GM21528 (cell line): ENCODE measurements around the gene GOLGA6D.
"Not testable (repeated sequence)": the region's sequence is repeated elsewhere in the genome, so short reads cannot be mapped to it uniquely, and the experiment has no call there.

ENCODE experiments used
- ATAC-seq: cut with Tn5 transposase; IDR thresholded peaks from one replicate; pipeline ENCODE4 v1.9.1; 2021; ENCODE audit warnings: mild to moderate bottlenecking, moderate library complexity; ENCODE audit not compliant: unreplicated experiment, low FRiP score

The GOLGA6D gene

DNA sequence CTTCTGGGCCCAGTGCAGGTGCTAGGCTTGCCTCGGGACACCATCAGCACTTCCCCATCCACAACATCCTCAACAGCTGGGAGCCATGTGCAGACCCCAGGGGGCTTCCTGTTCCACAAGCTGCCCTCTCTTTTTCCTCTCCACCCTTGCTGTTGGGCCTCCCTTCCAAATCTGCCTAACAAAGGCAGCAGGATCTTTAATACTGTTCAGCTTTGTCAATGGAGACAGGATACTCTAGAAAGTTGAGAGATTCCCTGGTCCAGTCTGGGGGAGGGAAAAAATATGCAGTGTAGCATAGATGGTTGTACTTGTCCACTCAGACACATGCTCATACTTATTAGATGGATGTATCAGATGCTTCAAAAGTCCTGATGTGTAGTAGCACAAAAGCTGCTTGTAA is 4.1 kb upstream of the GOLGA6D start:
- not testable (repeated sequence) for ATAC-seq

DNA sequence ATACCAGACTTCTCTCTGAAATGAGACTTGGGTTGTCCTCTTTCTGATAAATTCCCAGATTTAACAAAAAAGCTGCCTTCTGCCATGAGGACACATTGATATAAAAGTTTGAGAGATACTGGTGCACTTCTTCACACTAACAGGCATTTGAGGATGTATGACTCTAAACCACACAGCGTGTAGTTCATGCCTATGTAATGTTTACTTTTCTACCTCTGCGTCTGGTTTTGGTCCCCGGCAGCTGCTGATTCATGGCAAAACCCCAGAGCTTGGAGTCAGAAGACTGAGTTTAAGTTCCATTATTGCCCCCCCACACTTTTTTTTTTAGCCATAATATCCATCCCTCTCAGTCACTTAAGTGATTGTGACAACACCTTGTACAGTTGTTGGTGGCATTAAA is 1.5 kb downstream of the GOLGA6D start:
- not testable (repeated sequence) for ATAC-seq

DNA sequence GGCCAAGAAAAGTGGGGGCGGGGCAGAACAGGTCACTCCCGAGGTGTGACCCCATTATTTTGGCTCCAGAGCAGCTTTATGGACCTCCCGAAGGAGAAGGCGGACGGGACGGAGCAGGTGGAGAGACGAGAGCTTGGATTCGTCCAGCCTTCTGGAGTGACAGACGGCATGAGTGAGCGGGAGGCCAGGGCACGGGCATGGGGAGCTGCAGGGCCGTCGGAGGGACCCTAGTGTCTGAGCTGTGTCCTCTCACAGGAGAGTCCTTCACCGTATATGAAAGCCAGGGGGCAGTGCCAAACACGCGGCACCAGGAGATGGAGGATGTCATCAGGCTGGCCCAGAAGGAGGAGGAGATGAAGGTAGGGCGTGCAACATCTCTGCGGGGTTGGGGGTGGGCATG is 11.0 kb downstream of the GOLGA6D start:
- not testable (repeated sequence) for ATAC-seq

DNA sequence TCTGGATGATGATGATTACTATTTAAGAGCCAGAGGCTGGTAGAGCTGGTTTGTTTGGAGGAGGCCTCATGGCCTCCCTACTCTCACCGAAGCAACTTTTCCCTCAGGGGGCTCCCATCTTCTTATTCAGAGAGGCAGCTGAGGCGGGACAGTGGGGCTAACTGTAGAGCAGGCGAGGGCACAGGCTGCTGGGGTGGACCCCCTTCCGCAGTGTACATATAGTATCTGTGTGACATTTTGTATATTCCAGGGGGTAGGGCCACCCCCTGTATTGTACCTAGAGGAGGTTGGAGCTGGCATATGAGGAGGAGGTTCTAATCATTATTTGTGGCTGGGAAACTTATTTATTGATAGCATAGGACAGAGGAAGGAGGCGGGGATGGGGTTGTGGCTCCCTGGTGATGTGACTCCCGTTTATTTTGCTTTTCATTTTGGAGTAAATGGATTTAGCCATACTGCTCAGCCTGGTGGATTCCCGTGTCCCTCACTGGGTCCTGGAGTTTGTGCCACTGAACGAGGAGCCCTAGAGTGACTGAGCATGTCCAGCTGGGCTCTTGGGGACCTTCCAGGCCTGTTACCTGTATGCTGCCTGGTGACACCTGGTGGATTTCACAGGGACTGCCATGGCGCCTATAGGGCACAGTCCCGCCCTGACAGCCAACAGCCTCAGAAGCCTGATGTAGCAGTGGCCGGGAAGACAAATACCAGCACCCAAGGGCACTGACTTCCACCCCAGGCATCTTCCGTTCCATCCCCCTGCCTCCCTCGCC is 16.1 kb downstream of the GOLGA6D start:
- ATAC-seq: not testable (repeated sequence)

DNA sequence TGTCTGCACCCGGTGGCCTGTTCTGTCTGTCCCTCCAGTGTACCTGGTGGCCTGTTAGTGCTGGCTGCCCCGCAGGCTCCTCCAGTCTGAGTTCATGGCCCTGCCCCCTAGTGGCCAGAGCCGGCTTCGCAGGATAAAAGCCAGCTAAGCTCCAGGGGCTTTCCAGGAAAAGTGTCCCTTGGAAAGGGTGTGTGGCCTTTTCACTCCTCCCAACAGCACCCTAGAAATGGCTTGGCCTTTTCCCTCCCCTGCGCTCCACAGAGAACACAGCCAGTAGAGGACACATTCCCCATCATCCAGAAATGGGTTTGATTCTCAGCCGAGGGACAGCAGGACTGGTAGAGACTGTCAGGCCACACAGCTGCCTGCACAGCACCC is 16.7 kb downstream of the GOLGA6D start:
- ATAC-seq: not testable (repeated sequence)

DNA sequence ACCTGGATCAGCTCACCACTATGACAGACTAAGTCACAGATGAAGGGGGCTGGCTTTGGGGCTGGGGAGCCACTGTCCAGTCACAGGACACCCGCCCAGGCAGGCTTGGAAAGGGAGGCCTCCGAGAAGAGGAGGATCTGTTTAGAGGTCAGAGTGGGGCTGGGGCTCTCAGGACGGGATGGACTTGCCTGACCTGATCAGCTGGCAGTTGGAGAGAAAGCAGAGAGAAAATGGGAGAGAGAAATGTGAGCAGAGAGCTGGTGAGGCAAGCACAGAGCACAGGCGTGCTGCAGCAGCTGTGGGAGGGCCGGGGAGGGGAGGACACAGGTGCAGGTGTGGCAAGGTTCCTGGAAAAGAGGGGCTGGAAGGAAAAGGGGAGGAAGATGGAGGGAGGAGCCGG is 17.4 kb downstream of the GOLGA6D start:
- not testable (repeated sequence) for ATAC-seq

DNA sequence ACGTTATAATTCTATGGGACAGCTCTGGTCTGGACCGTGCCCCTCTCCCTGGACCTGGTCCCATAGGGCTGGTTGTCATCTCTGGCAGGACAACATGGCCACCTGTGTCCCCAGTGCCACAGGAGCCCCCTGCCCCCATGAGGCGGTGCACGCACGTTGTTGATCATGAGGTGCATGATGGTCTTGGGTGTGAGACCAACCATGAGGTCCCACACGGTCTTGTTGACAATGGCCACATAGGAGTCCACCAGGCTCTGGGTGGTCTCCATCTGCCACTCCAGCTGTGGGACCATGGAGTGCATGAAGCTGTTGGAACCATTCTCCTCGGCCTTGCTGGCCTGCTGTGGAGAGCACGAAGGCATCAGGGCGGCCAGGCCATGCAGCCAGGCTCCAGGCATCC is 19.7 kb downstream of the GOLGA6D start:
- no peak for ATAC-seq

DNA sequence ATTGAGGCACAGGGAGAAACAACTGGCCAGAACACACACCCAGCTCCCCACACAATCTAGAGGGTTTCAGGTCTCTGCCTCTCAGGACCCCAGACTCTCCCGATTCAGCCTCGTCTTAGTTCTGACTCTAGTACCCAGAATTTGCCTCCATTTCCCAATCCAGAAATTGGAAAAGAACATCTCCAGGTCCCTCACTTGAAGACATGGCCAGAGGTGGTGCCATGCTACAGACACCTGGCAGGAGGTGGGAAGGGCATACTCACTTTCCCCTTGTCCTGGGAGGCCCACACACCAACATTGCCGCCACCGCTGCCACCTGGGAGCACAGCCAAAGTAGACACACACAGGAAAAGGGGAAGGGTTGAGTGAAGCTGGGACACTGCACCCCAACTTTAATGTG is 20.1 kb downstream of the GOLGA6D start:
- not testable (repeated sequence) for ATAC-seq

DNA sequence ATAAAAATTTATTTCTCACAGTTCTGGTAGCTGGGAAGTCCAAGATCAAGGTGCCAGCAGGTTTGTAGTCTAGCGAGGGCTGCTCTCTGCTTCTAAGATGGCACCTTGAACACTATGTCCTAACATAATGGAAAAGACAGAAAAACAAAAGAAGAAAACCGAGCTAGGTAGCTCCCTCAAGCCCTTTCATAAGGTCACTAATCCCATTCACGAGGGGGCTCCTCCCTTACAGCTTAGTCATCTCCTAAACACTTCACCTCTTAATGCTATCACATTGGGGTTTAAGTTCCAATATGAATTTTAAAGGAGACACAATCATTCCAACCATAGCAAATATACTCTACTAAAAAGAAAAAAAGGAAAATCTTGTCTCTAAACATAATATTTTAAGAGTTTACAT is 23.6 kb downstream of the GOLGA6D start:
- no peak for ATAC-seq

DNA sequence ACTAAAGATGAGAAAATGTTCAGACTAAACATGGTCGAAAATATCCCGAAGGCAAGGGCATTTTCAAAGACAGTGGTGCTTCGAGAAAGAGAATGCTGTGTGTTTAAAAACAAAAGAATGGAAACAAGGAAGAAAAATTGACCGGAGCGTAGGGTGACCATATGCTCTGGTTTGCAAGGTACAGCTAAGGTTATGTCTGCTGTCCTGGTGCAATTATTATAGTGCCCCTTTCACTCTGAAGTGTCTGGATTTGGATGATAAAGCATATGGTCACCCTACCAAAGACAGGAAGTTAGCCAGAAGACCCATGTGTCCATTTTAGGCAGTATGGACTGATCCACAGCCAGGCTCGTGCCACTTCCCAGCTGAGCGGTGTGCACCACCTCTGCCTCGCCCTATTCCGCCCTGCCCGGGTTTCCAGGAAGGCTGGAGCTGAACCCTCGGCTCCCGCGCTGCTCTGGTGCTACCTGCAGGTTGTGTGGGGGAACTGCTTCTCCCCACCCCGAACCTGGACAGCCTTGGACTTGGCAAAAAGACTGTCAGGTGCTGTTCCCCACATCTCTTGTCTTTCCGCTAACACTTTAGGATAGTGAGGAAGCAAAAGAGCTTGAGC is 25.2 kb downstream of the GOLGA6D start:
- ATAC-seq: no peak

DNA sequence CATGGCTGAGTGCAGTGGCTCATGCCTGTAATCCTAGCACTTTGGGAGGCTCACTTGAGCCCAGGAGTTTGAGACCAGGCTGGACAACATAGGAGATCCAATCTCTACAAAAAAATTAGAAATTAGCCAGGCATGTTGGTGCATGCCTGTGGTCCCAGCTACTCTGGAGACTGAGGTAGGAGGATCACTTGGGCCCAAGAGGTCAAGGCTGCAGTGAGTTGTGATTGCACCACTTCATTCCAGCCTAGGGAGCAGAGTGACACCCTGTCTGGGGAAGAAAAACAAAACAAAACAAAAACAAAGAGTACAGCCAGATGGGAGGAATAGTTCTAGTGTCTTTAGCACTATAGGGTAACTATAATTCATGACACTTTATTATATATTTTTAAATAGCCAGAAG is 27.1 kb downstream of the GOLGA6D start:
- no peak for ATAC-seq

DNA sequence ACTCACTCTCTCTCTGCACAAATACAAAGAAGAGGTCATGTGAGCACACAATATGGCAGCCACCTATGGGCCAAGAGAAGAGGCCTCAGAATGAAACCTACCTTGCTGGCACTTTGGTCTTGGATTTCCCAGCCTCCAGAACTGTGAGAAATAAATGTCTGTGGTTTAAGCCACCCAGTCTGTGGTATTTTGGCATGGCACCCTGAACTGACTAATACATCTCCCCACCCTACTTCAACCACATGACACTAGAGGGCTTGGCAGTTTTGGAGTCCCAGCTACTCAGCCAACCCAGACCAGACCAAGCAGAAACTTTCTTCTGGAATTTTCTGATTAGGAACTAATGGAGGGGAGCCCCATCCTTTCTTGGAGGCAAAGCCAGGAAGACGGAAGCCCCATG is 29.9 kb downstream of the GOLGA6D start:
- ATAC-seq: not testable (repeated sequence)

DNA sequence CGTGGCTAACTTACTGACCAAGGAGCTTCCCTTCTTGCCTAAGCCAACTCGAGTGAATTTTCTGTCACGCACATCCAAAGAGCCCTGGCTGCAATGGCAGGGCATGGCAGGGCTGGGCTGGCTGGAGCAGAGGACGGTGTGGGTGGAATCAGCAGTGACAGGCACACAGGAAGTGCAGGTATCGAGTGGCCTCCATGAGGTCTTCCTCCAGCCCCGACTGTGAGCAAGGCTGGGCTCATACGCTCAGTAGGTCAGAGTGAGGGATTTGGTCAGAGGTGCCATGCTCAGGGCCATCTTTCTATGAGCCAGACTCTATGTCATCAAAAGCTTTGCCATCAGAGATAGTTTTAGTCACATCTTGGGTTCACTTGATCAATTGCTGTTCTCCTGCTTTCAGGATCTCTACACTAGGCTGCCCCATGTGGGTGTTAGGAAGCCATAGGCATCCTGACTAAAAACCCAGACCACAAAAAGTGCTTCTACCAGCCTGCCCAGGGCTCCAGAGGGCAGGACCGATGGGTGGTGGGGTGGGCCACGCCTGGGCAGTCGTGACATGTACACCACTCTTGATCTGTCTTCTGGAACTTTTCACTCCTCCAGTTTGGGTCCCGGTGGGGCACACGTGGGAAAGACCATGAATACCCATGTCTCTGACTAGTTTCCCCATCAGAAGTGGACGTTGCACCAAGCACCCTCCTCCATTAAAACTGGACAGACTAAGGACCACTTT is 30.6 kb downstream of the GOLGA6D start:
- no peak for ATAC-seq

DNA sequence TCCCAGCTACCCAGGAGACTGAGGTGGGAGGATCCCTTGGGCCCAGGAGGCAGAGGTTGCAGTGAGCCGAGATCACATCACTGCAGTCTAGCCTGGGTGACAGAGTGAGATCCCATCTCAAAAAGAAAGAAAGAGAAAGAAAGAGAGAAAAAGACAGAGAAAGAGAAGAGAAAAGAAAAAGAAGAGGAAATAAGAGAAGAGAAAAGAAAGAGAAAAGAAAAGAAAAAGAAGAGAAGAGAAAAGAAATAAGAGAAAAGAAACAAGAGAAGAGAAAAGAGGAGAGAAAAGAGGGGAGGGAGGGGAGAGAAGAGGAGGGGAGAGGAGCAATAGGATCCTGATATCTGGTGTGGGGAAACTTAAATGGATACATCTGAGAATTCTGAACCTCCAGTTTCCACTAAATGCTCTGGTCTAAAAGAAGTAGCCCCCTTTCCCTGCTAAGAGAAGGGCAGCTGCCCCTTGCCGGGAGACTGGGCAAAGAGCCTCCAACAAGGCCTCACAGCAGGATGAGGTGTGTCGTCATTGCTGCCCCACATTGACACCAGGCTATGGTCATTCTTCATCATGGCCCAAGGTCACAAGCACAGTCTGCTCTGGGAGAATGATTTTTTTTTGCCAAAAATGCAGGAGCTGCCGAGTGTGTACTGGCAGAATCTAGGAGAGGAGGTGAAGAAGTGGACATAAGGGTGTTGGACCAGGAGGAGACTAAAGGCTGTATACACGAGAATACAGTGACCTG is 32.1 kb downstream of the GOLGA6D start:
- no peak for ATAC-seq

DNA sequence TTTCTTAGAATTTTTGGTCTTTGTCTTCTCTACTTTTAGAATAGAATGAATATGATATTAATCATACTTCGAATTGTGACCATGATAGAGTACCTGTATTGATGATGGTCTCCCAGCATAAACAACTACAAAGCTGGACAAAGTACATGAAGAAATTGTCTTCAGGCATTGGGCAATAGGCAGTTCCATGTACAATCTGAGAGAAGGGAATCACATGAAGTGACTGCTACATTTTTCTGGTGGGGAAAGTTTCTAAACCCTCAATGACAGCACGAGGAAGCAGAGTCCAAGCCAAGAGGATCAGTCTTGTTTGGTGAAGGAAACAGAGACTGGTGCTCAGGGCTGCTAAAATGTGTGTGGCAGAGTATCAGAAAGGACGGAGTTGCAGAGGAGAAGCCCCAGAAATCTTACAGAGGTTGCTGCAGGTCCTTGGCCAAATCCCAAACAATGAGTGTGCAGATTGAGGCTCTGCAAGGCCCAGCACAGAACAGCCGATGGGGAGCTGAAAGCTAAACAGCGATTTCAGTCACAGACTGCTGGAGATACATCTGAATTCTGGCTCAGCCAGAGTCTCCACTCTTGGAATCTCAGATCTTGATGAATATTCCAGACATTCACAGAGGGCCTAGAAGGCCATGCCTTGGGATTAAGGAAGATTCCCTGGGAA is 36.7 kb downstream of the GOLGA6D start:
- ATAC-seq: not testable (repeated sequence)

DNA sequence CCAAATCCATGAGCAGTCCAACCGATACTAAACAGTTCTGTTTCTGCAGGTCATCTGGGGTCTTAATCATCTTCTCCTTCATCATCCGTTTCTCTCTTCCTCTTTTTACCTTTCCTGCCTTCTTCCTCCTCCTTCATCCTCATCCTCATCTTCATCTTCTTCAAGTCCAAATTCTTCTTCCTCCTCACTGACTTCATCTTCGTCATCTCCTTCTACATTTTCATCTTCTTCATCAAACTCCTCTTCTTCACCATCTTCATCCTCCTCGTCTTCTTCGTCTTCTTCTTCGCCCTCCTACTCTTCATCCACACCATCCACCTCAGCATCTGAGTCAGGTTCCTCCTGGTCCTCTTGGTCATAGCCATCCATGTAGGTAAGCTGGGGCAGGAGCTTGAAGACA is 39.1 kb downstream of the GOLGA6D start:
- no peak for ATAC-seq

DNA sequence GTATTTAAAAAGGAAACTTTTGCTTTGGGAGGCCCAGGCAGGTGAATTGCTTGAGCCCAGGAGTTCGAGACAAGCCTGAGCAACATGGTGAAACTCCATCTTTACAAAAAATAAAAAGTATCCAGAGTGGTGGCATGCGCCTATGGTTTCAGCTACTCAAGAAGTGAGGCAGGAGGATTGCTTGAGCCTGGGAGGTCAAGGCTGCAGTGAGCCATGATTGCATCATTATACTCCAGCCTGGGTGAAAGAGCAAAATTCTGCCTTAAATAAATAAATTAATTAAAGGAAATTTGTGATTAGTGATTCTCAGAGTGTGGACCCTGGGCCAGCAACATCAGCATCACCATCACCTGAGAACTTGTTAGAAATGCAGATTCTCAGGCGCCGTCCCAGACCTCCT is 43.3 kb downstream of the GOLGA6D start:
- no peak for ATAC-seq

DNA sequence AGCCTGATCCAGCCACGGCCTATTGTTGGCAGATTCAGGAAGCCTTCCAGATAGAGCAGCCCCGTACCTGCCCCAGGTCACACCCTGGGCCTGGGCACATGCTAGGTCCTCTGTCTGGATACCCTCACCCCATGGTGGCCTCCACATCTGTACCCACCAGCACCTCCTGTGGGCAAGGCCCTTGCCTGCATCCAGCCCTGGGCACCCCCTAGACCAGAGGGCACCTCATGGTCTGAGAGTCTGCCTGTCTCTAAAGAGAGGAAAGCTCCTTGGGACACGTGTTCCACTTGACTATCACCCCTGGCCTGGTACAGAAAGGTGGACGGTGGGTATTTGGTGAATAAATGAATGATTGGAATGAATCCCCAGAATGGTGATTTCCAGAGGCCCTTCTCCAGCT is 44.4 kb downstream of the GOLGA6D start:
- no peak for ATAC-seq

DNA sequence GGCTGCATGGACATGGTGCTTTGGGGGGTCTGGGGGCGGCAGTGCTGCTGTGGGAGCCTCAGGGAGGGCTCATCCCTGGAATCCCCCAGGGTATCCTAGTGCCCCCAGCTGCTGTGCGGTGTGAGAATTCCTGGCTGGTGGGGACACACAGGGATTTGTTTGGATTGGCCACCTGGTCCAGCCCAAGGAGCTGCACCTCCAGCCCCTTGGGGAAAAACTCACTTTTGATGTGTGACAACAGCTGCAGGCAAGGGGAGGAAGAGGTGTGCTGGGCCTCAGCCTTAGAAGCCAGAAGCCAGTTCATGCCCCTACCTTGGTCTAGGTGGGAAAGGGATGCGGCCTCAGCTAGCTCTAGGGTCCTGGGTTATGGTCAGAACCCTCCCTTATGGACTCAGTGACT is 44.9 kb downstream of the GOLGA6D start:
- no peak for ATAC-seq

DNA sequence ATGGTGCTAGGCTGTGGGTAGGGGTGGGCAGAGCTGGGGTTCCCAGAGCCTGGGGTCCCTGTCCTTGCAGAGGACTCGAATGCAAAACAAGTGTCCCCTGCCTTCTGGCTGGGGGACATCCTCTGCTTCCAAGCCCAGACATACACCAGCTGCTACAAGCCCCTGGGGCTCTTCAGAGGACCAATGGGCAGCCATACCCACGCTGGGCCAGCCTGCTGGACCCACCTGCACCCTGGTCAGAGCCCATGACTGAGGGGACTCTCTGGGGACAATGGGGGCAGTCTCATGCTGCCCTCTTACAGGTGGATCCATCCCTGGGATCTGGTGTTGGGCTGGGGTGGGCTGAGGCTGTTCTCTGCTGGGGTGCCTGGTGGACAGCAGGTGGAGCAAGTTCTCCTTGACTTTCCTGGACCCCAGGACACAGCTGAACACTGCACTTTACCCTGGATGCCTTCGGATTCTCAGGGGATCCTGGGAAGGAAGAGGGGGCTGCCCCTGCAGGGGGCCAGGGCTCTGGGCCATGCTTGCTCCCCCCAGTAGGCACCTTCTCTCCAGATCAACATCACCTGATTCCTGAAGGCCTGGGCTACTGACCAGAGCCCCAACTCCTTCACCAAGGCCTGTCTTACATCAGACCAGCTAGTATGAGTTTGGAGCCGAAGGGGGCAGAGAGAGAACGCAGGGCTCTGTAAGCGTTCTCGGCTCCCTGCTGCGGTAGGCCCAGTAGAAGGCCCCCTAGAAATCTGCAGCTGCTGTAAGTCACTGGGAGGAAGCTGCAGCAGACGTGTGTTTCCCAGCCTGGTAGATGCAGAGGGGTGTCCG is 46.1 kb downstream of the GOLGA6D start:
- ATAC-seq: no peak
